Heart left ventricle (tissue), 13 donors: ENCODE measurements around the gene FAT1.

Source experiments
- CTCF ChIP-seq, 12 donors: fragments of 200-600 bp; sonication (generic) in 4 of 12; IDR thresholded peaks; one replicate each; pipeline versions ENCODE4 v1.5.0 to v1.8.0; 2018 to 2022; ENCODE audit warnings: antibody characterized with exemption in 12 of 12, mild to moderate bottlenecking in 5 of 12
- POLR2A ChIP-seq, 2 donors: fragments of 450-650 bp; IDR thresholded peaks; one replicate each; pipeline ENCODE4 v1.6.1; 2017; ENCODE audit warnings: antibody characterized with exemption in 2 of 2, mild to moderate bottlenecking in 2 of 2, moderate library complexity in 2 of 2
- donor health status: ischemic (EF 13 %, LVEDD 7.1; RV severe dilation, severe dysfunction).
- donor health status: DM: no; HTN: yes; CAD: no.
- donor health status: DM: no; HTN: no; CAD: no.
- donor health status: ischemic (EF 25% LVEDD 6.9; RV normal size, moderate dysfunction).
- donor health status: ischemic (EF 25% LVEDD 5.7; RV mildly dilated, moderate dysfunction).
- donor health status: ischemic (EF 35%, LVEDD 5.7; RV mildly dilated, moderate dysfunction).
- donor health status: nonischemic (EF 11% LVEDD 7.7; RV severe dilation, severe dysfunction).
- donor health status: DM: yes; HTN: yes; CAD: no.
- donor health status: PGD.
- donor health status: ischemic (EF 29% LVEDD 5.4; RV normal size, mild dysfunction).
- donor health status: nonischemic (EF 23%, LVEDD 6.1; RV moderate dilation, normal function).

DNA sequence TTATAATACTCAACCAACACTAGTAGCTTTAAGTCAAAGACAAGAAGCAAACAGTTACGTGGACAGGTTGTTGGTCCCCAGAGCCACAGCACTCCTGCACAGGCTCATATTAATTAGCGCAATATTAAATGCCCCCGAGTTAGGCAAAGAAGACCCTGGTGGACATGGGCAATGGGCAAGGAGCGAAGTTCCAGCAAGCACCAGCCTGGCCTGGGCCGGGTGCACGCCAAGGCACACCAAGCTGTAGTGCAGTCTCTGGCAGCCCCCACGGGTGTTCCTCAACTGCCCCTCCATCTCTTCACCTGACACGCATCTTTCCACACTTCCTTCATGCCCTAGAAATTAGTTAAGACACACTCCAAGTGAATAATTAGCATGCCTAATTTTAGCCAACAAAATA lies 20.1 kb downstream of the FAT1 start:
- TF ChIP-seq POLR2A (IDR thresholded peaks at IDR 0.05) (no peak), CTCF (IDR thresholded peaks at IDR 0.05) (no peak)
